Dermis microvascular lymphatic vessel endothelial cell (primary cell): ENCODE measurements around the gene RAD1. TPM values are rescaled to one million over a fixed set of nuclear protein-coding genes. Genes with fewer than 3 reads are reported as not detected.
"Not testable (repeated sequence)": the region's sequence is repeated elsewhere in the genome, so short reads cannot be mapped to it uniquely, and the experiment has no call there.

Source experiments
- DNase-seq, 2 donors: peaks; one replicate each; pipeline versions ENCODE4 v3.0.0 to v3.0.0-alpha.2; 2010; ENCODE audit warnings: low read depth in 2 of 2
- total RNA-seq: library from RNA; depleted of rRNA; stranded (reverse); fragments of >200 nt; gene quantifications from 2 replicates; pipeline ENCODE4 v1.2.1, GENCODE V29; 2014

Gene RAD1, protein sequence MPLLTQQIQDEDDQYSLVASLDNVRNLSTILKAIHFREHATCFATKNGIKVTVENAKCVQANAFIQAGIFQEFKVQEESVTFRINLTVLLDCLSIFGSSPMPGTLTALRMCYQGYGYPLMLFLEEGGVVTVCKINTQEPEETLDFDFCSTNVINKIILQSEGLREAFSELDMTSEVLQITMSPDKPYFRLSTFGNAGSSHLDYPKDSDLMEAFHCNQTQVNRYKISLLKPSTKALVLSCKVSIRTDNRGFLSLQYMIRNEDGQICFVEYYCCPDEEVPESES
- 18.3 and 28.1 TPM in 2 replicates for total RNA-seq

- peak; percentile 93 to 98 for DNase-seq
These were observed at the start of gene RAD1, which contains the start of gene BRIX1 for GRCh38 chr5:34915139-34915855. Gene RAD1 (minus strand): TSS chr5:34915504. CDS start chr5:34914892, 612 bp downstream. Gene BRIX1 (plus strand): TSS chr5:34915711. CDS start chr5:34915739, 28 bp downstream.

DNA sequence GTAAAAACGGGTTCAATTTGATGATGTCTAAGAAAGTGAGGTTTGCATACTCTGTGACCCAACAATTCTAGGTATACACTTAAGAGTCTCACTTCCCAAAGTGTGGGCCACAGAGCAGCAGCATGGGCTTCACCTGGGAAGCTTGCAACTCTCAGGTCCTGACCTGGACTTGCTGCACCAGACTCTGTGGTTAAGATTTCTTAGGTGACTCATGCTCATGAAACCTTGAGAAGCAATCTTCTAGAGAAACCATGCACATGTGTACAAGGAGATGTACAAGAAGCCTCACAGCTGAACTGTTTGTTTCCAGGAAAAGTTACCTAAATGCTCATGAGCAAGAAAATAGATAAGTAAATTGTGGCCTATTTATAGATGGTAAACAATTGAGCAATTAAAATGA, 44.0 kb upstream of the RAD1 start:
- DNase-seq, result no peak

DNA sequence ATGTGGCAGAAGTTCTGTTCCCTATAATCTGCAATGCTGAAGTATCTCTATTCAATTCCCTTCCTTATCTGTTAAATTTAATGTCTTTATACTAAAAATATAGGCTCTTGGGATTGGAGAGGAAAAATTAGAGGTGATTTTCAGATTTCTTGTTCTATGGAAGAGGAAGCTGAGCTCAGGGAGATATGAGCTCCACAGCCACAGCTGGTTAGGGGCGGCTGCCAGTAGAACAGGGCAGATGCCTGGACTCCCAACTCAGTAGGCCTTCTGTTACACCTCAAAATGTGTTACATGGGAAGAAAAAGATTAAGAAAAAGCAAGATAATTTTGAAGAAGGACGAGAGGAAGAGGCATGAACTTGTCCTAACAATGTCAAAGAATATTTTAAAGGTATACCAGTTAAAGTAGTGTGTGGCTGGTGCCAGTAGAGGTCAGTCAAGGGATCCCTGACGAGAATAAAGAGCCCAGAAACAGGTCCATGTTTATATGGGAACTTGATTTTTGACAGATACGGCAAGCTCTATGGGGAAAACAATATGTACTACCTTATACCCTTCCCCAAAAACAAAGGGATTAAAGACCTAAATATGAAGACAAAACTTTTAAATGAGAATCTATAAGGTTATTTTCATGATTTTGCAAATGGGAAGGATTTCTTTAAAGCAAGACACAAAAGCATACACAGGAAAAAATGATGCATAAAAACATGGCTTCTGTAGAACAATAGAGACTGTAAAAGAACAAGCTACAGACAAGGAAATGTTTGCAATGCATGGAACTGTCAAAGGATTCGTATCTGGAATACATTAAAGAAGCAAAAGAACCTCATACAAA, 42.8 kb upstream of the RAD1 start:
- peak; percentile 2 to 35 for DNase-seq

DNA sequence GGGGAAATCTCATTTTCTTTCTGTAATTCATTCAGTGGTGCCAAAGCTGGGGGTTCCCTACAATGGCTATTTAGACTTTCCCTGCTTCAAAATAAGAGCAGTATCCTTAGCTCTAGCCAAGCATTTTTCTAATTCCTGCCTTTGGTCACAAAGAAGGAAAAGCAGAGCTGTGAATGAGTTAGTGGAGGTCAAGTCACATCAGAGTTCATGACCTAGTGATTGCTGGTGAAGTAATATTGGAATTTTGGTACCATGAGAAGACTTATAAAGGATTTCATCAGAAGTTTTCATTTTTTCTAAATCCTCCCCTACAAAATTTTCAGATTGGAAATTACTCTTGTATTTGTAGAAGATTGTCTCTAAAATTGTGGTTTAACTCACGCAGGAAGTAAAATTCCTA, 42.0 kb upstream of the RAD1 start:
- no peak for DNase-seq

DNA sequence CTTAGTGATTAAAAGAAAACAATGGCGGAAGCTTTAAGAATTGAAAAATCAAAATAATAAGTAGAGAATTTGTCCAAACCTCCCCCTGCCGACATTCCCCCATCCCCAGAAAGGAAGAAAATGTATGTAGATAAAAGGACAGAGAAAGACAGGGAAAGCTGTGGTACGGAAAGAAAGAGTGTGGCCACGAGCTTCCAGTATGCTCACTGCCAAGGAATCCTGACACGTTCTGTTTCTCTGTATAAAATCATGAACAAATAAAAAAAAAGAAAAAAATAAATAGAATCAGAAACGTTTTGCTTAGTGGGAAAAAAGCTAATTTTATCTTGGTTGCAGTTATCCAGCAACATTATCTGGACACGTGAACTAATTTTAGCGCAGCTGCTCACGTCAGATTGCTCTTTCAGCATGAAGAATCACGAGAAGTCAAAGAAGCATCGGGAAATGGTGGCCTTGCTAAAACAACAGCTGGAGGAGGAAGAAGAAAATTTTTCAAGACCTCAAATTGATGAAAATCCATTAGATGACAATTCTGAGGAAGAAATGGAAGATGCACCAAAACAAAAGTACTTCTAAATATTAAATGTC, 29.2 kb upstream of the RAD1 start:
- no peak for DNase-seq

DNA sequence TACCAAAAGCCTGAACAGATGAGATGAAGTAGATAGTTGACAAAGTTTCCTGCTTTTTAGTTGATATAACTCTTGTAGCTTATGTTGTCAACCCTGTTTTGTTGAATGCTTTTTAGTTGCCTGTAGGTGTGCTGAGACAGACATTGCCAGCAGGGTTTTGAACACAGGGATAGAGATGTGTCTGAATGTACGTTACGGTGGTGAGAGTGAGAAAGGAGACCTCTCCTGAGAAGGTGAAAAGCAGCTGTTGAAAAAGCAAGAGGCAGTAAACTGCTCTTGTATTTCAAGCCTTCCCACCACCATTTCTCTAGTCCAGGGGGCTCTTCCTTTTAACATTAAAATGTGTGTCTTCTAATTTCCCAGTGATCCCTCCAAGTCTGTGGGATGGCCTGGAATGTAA, 28.7 kb upstream of the RAD1 start:
- DNase-seq, result no peak

GRCh38 chr5:34941936-34942335, 26.6 kb upstream of the RAD1 start:
- DNase-seq, result peak in 1 of 2 donors; percentile 39

DNA sequence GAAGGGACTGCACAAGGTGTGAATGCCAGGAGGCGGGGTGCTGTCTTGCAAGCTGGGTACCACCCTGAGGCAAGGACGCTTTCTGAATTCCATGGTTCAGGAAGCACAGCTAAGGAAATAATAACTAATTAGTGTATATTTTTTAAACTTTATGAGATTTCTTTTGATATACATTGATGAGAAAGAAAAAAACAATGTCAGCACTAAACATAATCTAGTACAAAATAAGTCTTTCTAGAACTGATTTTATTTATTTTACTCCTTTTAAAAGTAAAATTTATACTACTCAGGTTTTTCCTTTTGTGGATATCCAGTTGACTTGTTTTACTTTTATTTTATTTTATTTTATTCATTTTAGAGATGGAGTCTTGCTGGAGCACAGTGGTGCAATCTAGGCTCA, 17.6 kb upstream of the RAD1 start:
- no peak for DNase-seq

DNA sequence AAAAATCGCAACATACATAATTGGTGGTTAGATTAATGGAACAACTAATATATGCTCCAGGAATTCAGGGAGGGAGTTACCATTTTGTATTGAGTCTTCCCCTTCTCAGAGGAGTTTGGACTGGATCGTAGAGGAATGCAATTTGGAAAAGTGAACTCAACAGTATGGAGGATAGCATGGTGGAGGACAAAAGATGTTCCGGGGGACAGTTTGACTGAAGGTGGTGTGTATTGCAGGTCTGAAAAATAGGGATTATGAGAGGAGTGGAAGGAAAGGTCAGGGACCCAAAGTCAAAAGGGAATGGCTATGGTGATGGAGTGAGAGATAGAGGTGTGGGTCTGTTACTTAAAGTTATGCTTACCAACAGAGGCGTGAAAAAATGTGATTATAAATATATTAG, 15.6 kb upstream of the RAD1 start:
- no peak for DNase-seq

DNA sequence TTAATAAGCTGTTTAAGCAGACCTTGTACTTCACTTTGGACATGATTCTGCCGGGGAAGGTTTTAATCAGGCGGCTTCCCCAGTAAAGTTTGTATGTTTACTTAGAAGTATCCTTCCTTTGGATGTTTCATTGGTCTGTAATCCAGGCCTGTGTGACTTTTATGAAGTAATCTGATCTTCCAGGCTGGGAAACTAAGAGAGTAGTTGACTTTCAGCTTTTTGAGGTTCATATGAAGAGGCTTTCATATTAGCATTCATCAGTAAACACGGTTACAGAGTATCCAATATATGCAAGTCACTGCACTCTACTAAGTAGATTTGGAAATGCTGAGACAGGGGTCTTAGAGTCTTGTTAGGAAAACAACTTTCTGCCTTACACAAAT, 15.1 kb upstream of the RAD1 start:
- peak in 1 of 2 donors; percentile 39 for DNase-seq

- DNase-seq, result peak in 1 of 2 donors; percentile 85
These were observed 14.6 kb upstream of the RAD1 start for GRCh38 chr5:34929720-34930461.

- DNase-seq, result peak; percentile 85 to 97
These were observed 13.9 kb upstream of the RAD1 start, which contains the start of gene DNAJC21 for GRCh38 chr5:34929134-34929719. Gene DNAJC21 (plus strand): TSS chr5:34929559. CDS start chr5:34929820, 261 bp downstream.

GRCh38 chr5:34928267-34928666, 13.0 kb upstream of the RAD1 start:
- no peak for DNase-seq

GRCh38 chr5:34927785-34928184, 12.5 kb upstream of the RAD1 start:
- no peak for DNase-seq

- DNase-seq, result no peak
These were observed 11.1 kb upstream of the RAD1 start for GRCh38 chr5:34926318-34926888.

GRCh38 chr5:34924462-34924765, 9.1 kb upstream of the RAD1 start:
- DNase-seq, result no peak

- DNase-seq, result peak in 1 of 2 donors; percentile 78
These were observed 8.6 kb upstream of the RAD1 start for GRCh38 chr5:34923694-34924461.

DNA sequence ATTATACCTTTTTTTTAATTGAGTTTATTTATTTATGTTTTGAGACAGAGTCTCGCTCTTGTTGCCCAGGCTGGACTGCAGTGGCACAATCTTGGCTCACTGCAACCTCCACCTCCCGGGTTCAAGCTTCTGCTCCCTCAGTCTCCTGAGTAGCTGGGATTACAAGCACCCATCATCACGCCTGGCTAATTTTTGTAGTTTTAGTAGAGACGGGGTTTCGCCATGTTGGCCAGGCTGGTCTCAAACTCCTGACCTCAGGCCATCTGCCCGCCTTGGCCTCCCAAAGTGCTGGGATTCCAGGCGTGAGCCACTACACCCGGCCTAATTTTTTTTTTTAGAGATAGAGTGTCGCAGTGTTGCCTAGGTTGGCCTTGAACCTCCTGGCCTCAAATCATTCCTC, 8.0 kb upstream of the RAD1 start:
- DNase-seq, result not testable (repeated sequence)

DNA sequence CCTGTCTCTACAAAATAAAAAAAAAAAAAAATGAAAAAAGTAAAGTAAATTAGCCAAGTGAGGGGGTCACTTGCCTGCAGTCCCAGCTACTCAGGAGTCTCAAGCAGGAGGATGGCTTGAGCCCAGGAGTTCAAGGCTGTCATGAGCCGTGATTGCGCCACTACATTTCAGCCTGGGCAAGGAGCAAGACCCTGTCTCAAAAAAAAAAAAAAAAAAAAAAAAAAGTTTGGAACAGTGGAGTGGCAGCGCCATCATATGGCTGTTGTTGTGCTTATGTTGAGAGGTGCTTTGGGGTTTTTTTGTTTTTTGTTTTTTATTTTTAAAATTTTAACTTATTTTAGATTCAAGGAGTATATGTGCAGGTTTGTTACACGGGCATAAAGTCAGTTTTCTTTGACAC, 3.8 kb upstream of the RAD1 start:
- DNase-seq, result no peak

GRCh38 chr5:34918025-34918424, 2.7 kb upstream of the RAD1 start:
- no peak for DNase-seq
